GM12878 (cell line): ENCODE measurements around the gene APOC1. TPM values are rescaled to one million over a fixed set of nuclear protein-coding genes. Genes with fewer than 3 reads are reported as not detected.

ENCODE experiments used
- BCL11A ChIP-seq: IDR thresholded peaks from 2 replicates; pipeline ENCODE4 v1.6.1; 2011; ENCODE audit warnings: low read depth, low read length
- CHD2 ChIP-seq: IDR thresholded peaks from 2 replicates; pipeline ENCODE4 v1.6.1; 2011; ENCODE audit warnings: low read depth, low read length, improper control_type of control experiment, borderline replicate concordance
- CHD4 ChIP-seq: fragments of 200-600 bp; sonication (generic); IDR thresholded peaks from 2 replicates; pipeline ENCODE4 v1.6.1; 2016; ENCODE audit warnings: mild to moderate bottlenecking
- EZH2 ChIP-seq: IDR thresholded peaks from 2 replicates; pipeline ENCODE4 v1.6.1; 2012; ENCODE audit warnings: low read depth, mild to moderate bottlenecking, control low read depth, inconsistent platforms, low read length, borderline replicate concordance; ENCODE audit not compliant: control insufficient read depth
- HDAC2 ChIP-seq: fragments of 200-600 bp; sonication (generic); IDR thresholded peaks from 2 replicates; pipeline ENCODE4 v1.6.1; 2017
- JUNB ChIP-seq: IDR thresholded peaks from 2 replicates; pipeline ENCODE4 v1.6.1; 2016; ENCODE audit warnings: antibody characterized with exemption, mild to moderate bottlenecking
- KAT2A ChIP-seq: conservative IDR thresholded peaks from 2 replicates; pipeline ENCODE4 v1.6.1; 2011; ENCODE audit warnings: low read depth, low read length; ENCODE audit not compliant: control insufficient read depth
- KDM1A ChIP-seq: fragments of 200-600 bp; sonication (generic); IDR thresholded peaks from 2 replicates; pipeline ENCODE4 v1.6.1; 2016; ENCODE audit warnings: borderline replicate concordance
- MEF2A ChIP-seq: IDR thresholded peaks from 2 replicates; pipeline ENCODE4 v1.6.1; 2011; ENCODE audit warnings: low read depth, mild to moderate bottlenecking, low read length, moderate library complexity; ENCODE audit not compliant: insufficient read depth
- MXI1 ChIP-seq: fragments of 150-350 bp; IDR thresholded peaks from 2 replicates; pipeline ENCODE4 v1.6.1; 2011; ENCODE audit warnings: low read depth, mild to moderate bottlenecking, inconsistent platforms, low read length, improper control_type of control experiment
- NBN ChIP-seq: fragments of 450-650 bp; IDR thresholded peaks from 2 replicates; pipeline ENCODE4 v1.6.1; 2016
- NFIC ChIP-seq: IDR thresholded peaks from 2 replicates; pipeline ENCODE4 v1.6.1; 2012; ENCODE audit warnings: low read depth, mild to moderate bottlenecking, inconsistent platforms, low read length, moderate library complexity
- NR2F1 ChIP-seq: fragments of 450-650 bp; conservative IDR thresholded peaks from 2 replicates; pipeline ENCODE4 v1.6.1; 2017; ENCODE audit warnings: mild to moderate bottlenecking
- RBBP5 ChIP-seq: fragments of 200-600 bp; sonication (generic); conservative IDR thresholded peaks from 2 replicates; pipeline ENCODE4 v1.6.1; 2016
- RFX5 ChIP-seq: IDR thresholded peaks from 2 replicates; pipeline ENCODE4 v1.6.1; 2011; ENCODE audit warnings: low read depth, low read length, improper control_type of control experiment
- RUNX3 ChIP-seq: IDR thresholded peaks from 2 replicates; pipeline ENCODE4 v1.6.1; 2012; ENCODE audit warnings: low read length, inconsistent platforms
- SIX5 ChIP-seq: IDR thresholded peaks from 2 replicates; pipeline ENCODE4 v1.6.1; 2011; ENCODE audit warnings: mild to moderate bottlenecking, low read depth, low read length, moderate library complexity; ENCODE audit not compliant: severe bottlenecking
- SMARCA5 ChIP-seq: fragments of 450-650 bp; IDR thresholded peaks from 2 replicates; pipeline ENCODE4 v1.6.1; 2017; ENCODE audit warnings: mild to moderate bottlenecking
- SP1 ChIP-seq: IDR thresholded peaks from one replicate; pipeline ENCODE4 v1.6.1; 2011; ENCODE audit warnings: low read depth, low read length
- SRF ChIP-seq, 2 experiments: IDR thresholded peaks; 2 replicates each; pipeline ENCODE4 v1.6.1; 2011; ENCODE audit warnings: low read depth in 2 of 2, low read length in 2 of 2, mild to moderate bottlenecking in 1 of 2, moderate library complexity in 1 of 2
- TAF1 ChIP-seq: IDR thresholded peaks from 2 replicates; pipeline ENCODE4 v1.6.1; 2011; ENCODE audit warnings: mild to moderate bottlenecking, low read depth, low read length, borderline replicate concordance
- TCF3 ChIP-seq: IDR thresholded peaks from 2 replicates; pipeline ENCODE4 v1.6.1; 2012; ENCODE audit warnings: low read depth, mild to moderate bottlenecking, low read length, borderline replicate concordance; ENCODE audit not compliant: insufficient read depth
- YY1 ChIP-seq: IDR thresholded peaks from 2 replicates; pipeline ENCODE4 v1.6.1; 2011; ENCODE audit warnings: low read depth, mild to moderate bottlenecking, low read length
- ZNF622 ChIP-seq: fragments of 450-650 bp; IDR thresholded peaks from 2 replicates; pipeline ENCODE4 v1.6.1; 2017; ENCODE audit warnings: mild to moderate bottlenecking, inconsistent platforms
- ZSCAN29 ChIP-seq: fragments of 450-650 bp; IDR thresholded peaks from 2 replicates; pipeline ENCODE4 v1.6.1; 2017; ENCODE audit warnings: mild to moderate bottlenecking, moderate library complexity
- polyA plus RNA-seq, 11 experiments: library from polyadenylated mRNA; depleted of rRNA in 4 of 11; unstranded in 6 of 11; stranded (reverse) in 5 of 11; fragments of >200 nt; fragmentation: Nextera tagmentation in 4 of 11; fragmentation: Illumina TruSeq in 1 of 11; extraction: Ambion mirVana in 4 of 11; extraction: Trizol in 1 of 11; gene quantifications; 1 replicate in 1 of 11; 2 replicates in 10 of 11; pipeline versions ENCODE4 v1.2.1 to v1.2.3, GENCODE V29; 2011 to 2016; ENCODE audit warnings: inconsistent platforms in 2 of 11, missing spikeins in 2 of 11, low read depth in 1 of 11
- total RNA-seq, 4 experiments: library from RNA; depleted of rRNA in 3 of 4; stranded (reverse); fragments of >200 nt in 3 of 4; fragmentation: Illumina TruSeq in 1 of 4; extraction: Trizol in 1 of 4; gene quantifications; 2 replicates each; pipeline versions ENCODE4 v1.2.1 to v1.2.3, GENCODE V29; 2013 to 2021
- TF ChIP-seq, protein P1 (sequence below): fragments of 450-650 bp; formaldehyde crosslinking; IDR thresholded peaks from 2 replicates; pipeline ENCODE4 v1.4.0; 2020; ENCODE audit warnings: mild to moderate bottlenecking, moderate library complexity
- TF ChIP-seq, protein P2 (sequence below): IDR thresholded peaks from 2 replicates; pipeline ENCODE4 v1.6.1; 2012; ENCODE audit warnings: mild to moderate bottlenecking, low read depth, low read length

Gene APOC1
- total and polyA plus RNA-seq, 10 of the 15 experiments (the other 5 are each of a cell fraction or from before 2014, with no cell fraction given), result 0.73 to 4.0 (median 2.6) TPM

DNA sequence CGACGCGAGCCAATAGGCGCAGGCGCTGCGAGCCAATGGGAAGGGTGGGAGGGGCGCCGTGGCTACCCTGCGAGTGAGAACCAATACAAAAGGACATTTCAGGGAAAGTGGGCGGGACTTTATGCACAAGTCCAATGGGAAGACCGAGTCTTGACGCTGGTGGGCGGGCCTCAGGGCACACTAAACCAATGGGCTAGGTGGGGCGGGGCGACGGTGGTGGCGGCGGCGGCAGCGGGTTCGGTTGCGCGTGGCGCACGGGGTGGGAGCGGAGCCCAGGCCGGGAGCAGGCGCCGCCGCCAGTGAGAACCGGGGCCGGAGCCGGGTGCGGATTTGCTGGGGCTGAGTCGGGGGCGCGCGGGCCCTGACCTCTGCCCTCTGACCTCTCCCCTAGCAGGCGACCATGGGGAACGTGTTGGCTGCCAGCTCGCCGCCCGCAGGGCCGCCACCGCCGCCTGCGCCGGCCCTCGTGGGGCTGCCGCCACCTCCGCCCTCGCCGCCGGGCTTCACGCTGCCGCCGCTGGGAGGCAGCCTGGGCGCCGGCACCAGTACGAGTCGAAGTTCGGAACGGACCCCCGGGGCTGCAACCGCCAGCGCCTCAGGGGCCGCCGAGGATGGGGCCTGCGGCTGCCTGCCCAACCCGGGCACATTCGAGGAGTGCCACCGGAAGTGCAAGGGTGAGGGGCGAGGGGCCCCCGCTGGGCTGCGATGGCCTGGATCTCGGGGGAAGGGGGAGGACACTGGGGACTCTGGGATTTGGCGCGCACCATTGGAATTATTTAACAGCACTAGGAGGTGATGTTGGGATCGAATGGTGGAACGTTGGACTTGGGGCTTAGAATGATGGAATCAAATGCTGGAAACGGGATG, 23.2 kb upstream of the APOC1 start, which contains the start of gene TOMM40 (continued):
- no peak for TF ChIP-seq NFIC
- peak; percentile 26; the same call in 1 of the 2 replicates for TF ChIP-seq YY1
- TF ChIP-seq CHD2, result peak; percentile 93; the same call in 1 of the 2 replicates
- TF ChIP-seq, protein P1, sequence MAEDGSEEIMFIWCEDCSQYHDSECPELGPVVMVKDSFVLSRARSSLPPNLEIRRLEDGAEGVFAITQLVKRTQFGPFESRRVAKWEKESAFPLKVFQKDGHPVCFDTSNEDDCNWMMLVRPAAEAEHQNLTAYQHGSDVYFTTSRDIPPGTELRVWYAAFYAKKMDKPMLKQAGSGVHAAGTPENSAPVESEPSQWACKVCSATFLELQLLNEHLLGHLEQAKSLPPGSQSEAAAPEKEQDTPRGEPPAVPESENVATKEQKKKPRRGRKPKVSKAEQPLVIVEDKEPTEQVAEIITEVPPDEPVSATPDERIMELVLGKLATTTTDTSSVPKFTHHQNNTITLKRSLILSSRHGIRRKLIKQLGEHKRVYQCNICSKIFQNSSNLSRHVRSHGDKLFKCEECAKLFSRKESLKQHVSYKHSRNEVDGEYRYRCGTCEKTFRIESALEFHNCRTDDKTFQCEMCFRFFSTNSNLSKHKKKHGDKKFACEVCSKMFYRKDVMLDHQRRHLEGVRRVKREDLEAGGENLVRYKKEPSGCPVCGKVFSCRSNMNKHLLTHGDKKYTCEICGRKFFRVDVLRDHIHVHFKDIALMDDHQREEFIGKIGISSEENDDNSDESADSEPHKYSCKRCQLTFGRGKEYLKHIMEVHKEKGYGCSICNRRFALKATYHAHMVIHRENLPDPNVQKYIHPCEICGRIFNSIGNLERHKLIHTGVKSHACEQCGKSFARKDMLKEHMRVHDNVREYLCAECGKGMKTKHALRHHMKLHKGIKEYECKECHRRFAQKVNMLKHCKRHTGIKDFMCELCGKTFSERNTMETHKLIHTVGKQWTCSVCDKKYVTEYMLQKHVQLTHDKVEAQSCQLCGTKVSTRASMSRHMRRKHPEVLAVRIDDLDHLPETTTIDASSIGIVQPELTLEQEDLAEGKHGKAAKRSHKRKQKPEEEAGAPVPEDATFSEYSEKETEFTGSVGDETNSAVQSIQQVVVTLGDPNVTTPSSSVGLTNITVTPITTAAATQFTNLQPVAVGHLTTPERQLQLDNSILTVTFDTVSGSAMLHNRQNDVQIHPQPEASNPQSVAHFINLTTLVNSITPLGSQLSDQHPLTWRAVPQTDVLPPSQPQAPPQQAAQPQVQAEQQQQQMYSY (CRISPR knock-in tag), result no peak
- 0 out of 2 replicates have a peak, but pooled peaks have one; percentile 38 for TF ChIP-seq TAF1
- TF ChIP-seq TCF3, result no peak
- peak; percentile 35 for TF ChIP-seq SIX5
- TF ChIP-seq RBBP5, result no peak
- no peak for TF ChIP-seq NBN
- no peak for TF ChIP-seq JUNB
- TF ChIP-seq MXI1, result peak; percentile 62; the same call in 1 of the 2 replicates
- no peak for TF ChIP-seq RFX5
- no peak for TF ChIP-seq MEF2A
- TF ChIP-seq KAT2A, result no peak
- TF ChIP-seq BCL11A, result no peak
- no peak for TF ChIP-seq CHD4
- no peak for TF ChIP-seq KDM1A
- no peak for TF ChIP-seq SRF (IDR thresholded peaks at IDR 0.05; ENCODE audit: low read depth in 2 of 2, low read length in 2 of 2)
- TF ChIP-seq SMARCA5, result peak; percentile 71; the same call in 1 of the 2 replicates
- TF ChIP-seq NR2F1, result peak; percentile 90
- TF ChIP-seq SP1, result peak; percentile 58
- TF ChIP-seq RUNX3, result no peak; the same call in 1 of the 2 replicates
- no peak for TF ChIP-seq ZSCAN29
- no peak for TF ChIP-seq EZH2
- TF ChIP-seq ZNF622, result peak; percentile 70
- TF ChIP-seq, protein P2, sequence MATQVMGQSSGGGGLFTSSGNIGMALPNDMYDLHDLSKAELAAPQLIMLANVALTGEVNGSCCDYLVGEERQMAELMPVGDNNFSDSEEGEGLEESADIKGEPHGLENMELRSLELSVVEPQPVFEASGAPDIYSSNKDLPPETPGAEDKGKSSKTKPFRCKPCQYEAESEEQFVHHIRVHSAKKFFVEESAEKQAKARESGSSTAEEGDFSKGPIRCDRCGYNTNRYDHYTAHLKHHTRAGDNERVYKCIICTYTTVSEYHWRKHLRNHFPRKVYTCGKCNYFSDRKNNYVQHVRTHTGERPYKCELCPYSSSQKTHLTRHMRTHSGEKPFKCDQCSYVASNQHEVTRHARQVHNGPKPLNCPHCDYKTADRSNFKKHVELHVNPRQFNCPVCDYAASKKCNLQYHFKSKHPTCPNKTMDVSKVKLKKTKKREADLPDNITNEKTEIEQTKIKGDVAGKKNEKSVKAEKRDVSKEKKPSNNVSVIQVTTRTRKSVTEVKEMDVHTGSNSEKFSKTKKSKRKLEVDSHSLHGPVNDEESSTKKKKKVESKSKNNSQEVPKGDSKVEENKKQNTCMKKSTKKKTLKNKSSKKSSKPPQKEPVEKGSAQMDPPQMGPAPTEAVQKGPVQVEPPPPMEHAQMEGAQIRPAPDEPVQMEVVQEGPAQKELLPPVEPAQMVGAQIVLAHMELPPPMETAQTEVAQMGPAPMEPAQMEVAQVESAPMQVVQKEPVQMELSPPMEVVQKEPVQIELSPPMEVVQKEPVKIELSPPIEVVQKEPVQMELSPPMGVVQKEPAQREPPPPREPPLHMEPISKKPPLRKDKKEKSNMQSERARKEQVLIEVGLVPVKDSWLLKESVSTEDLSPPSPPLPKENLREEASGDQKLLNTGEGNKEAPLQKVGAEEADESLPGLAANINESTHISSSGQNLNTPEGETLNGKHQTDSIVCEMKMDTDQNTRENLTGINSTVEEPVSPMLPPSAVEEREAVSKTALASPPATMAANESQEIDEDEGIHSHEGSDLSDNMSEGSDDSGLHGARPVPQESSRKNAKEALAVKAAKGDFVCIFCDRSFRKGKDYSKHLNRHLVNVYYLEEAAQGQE, result no peak
- no peak for TF ChIP-seq HDAC2
